Pancreas (tissue), 10 donors: Measurements from ENCODE around the gene ACVRL1. TPM values are rescaled to one million over a fixed set of nuclear protein-coding genes. Genes with fewer than 3 reads are reported as not detected.
A peak's percentile ranks its signal among the peaks of the same experiment; 100 is the strongest.

Source experiments
- ATAC-seq, 4 donors: fragments of 200-7000 bp; cut with Tn5 transposase; one replicate each; pipeline versions ENCODE4 v1.8.0 to v1.9.1; 2020; ENCODE audit warnings: mild to moderate bottlenecking in 4 of 4, moderate library complexity in 4 of 4
- DNase-seq, 6 donors: peaks; one replicate each; pipeline ENCODE4 v3.0.0-alpha.2; 2020
- FAIRE-seq: peaks from 2 replicates; lab custom pipeline; 2012; peaks lifted over from hg19 to GRCh38; lab: Jason Lieb, UNC
- H3K27ac ChIP-seq, 4 donors: fragments of 200-600 bp; sonication (generic); 1 replicate in 3 of 4; 2 replicates in 1 of 4; pipeline versions ENCODE4 v1.5.0 to v1.8.0; 2020
- H3K27me3 ChIP-seq, 4 donors: fragments of 200-600 bp; one replicate each; pipeline ENCODE4 v1.8.0; 2021
- H3K36me3 ChIP-seq, 3 donors: fragments of 200-600 bp; sonication (generic) in 1 of 3; one replicate each; pipeline versions ENCODE4 v1.5.0 to v1.8.0; 2020 to 2021
- H3K4me1 ChIP-seq, 3 donors: fragments of 200-600 bp; one replicate each; pipeline ENCODE4 v1.8.0; 2021
- H3K4me3 ChIP-seq, 4 donors: fragments of 200-600 bp; sonication (generic) in 2 of 4; one replicate each; pipeline versions ENCODE4 v1.5.0 to v1.8.0; 2020 to 2021
- H3K9me3 ChIP-seq, 4 donors: fragments of 200-600 bp; one replicate each; pipeline ENCODE4 v1.8.0; 2021
- WGBS, 2 donors: extraction: QIAGEN DNeasy Blood & Tissue Kit; methylation state at CpG; one replicate each; pipeline ENCODE4 v1.1.7; 2013; 5-methylcytosine and 5-hydroxymethylcytosine counted together
- intact Hi-C, 3 donors: fragments of 100-400 bp; cut with DNase I; formaldehyde crosslinking; loops; one replicate each; pipeline versions ENCODE4 v1.11.1 to v1.14.2; 2022
- polyA plus RNA-seq, 2 donors: library from polyadenylated mRNA; stranded (reverse); fragments of 200-250 nt; gene quantifications; one replicate each; pipeline ENCODE4 v1.2.3, GENCODE V29; 2013
- total RNA-seq, 6 donors: library from RNA; stranded (reverse); fragmentation: NEBNext Ultra II Directional in 4 of 6; extraction: Animal tissue kit (Norgen Biotek cat#: 25700) in 4 of 6; gene quantifications; one replicate each; pipeline versions ENCODE4 v1.2.1 to v1.2.4, GENCODE V29; 2021 to 2023
- TF ChIP-seq, protein P1 (sequence below), 4 donors: fragments of 200-600 bp; sonication (generic) in 3 of 4; IDR thresholded peaks; one replicate each; pipeline versions ENCODE4 v1.5.0 to v1.8.0; 2021; ENCODE audit warnings: antibody characterized with exemption in 4 of 4
- donor health status: healthy with polysubstance abuse.
- donor health status: DM: no; HTN: no; CAD: no; lungs with moderate emphysema.
- donor health status: DM: no; HTN: no; CAD: no.
- donor health status: control.
- donor health status: control.
- donor health status: Bipolar disorder and iron deficiency.
- donor health status: DM: yes; HTN: yes; CAD: no.
- donor health status: DM: no; HTN: no; CAD: no.
- donor health status: DM: no; HTN: no; CAD: no.
- donor health status: DM: yes; HTN: yes; CAD: no.

Gene ACVRL1
- total and polyA plus RNA-seq, 8 donors: 6.6 to 20.8 (median 13.1) TPM

DNA sequence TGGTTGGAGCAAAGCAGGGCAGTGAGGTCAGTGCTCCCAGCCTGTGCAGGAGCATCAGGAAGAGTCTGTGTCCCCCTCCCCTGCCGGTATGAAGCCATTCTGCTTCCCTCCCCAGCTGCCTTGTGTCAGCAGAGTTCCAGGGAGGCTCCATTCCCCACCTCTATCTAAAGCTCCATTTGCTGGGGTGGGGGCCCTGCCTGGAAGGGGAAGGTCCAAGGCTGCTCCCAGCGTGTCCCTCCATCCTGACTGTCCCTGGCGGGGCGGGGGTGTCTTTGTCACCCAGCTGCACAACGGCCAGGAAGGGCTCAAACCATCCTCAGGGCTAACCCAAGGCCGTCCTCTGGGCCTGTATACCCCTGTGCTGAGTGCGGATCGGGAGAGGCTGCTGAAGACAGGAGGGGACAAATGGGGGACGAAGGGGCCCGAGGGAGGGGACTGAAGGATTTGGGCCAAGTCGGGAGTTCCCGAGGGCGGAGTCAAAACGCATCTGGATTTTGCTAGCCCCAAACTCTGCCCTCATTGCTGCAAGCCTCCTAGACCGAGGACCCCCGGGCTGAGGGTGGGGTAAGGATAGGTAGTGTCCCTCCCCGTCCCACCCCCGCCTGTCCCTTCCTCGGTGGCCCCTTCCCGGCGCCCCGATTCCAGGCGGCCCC lies 748 bp upstream of the ACVRL1 start:
- no peaks in the 10 kb centered on the region for H3K4me1 ChIP-seq
- peak overlapping the region in 2 of 4 donors; percentile 38 to 47 for H3K4me3 ChIP-seq
- TF ChIP-seq, protein P1, sequence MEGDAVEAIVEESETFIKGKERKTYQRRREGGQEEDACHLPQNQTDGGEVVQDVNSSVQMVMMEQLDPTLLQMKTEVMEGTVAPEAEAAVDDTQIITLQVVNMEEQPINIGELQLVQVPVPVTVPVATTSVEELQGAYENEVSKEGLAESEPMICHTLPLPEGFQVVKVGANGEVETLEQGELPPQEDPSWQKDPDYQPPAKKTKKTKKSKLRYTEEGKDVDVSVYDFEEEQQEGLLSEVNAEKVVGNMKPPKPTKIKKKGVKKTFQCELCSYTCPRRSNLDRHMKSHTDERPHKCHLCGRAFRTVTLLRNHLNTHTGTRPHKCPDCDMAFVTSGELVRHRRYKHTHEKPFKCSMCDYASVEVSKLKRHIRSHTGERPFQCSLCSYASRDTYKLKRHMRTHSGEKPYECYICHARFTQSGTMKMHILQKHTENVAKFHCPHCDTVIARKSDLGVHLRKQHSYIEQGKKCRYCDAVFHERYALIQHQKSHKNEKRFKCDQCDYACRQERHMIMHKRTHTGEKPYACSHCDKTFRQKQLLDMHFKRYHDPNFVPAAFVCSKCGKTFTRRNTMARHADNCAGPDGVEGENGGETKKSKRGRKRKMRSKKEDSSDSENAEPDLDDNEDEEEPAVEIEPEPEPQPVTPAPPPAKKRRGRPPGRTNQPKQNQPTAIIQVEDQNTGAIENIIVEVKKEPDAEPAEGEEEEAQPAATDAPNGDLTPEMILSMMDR (IDR thresholded peaks at IDR 0.05): no peak
- no peaks in the 10 kb centered on the region for H3K9me3 ChIP-seq
- DNase-seq (peak in 2 of 6 donors; percentile 49 to 57), FAIRE-seq (no peak), ATAC-seq (peak in 2 of 4 donors; percentile 11 to 12)
- intact Hi-C loops: no loop called here
- H3K27me3 ChIP-seq: no peaks in the 10 kb centered on the region
- peak overlapping the region in 3 of 4 donors; percentile 46 to 60 (median 55) for H3K27ac ChIP-seq
- 41 to 50% methylated on average over 17 to 23 of the region's 23 CpGs for WGBS, 2 donors
- H3K36me3 ChIP-seq: no peaks in the 10 kb centered on the region

DNA sequence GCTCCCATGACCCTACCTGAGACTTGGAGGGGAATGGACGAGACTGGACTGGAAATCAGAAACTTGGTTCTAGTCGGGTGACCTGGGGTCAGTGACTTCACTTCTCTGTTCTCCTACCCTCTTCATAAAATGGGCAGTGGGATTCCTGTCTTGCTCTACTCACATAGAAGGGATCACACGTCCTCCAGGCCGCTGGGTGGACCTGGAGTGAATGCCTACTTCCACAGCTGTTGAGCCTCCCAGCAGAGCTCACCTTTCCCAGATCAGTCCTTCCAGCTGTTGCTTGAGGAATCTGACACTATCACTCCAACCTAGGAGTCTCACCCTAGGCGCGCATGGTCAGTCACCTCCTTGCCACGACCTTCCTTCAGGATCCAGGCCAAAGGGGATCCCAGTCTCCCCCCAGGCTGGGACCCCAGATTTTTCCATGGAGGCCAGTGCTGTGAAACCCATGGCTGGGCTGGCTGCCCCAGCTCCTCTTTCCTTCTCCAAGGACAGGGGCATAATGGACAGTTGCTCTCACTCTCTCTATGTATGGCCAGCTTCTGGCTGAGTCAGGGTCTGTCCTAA lies 637 bp downstream of the ACVRL1 start:
- FAIRE-seq (no peak), ATAC-seq (peak in 1 of 4 donors; percentile 10), DNase-seq (peak in 1 of 6 donors; percentile 43)
- H3K4me3 ChIP-seq: peak overlapping the region in 3 of 4 donors; percentile 27 to 47 (median 38)
- no peaks in the 10 kb centered on the region for H3K9me3 ChIP-seq
- intact Hi-C loops: no loop called here
- H3K4me1 ChIP-seq: no peaks in the 10 kb centered on the region
- H3K36me3 ChIP-seq: no peaks in the 10 kb centered on the region
- peak overlapping the region in 3 of 4 donors; percentile 46 to 60 (median 55) for H3K27ac ChIP-seq
- TF ChIP-seq, protein P1 (IDR thresholded peaks at IDR 0.05): no peak
- WGBS, 2 donors: 79 to 83% methylated on average over 7 of the region's 7 CpGs
- H3K27me3 ChIP-seq: no peaks in the 10 kb centered on the region

DNA sequence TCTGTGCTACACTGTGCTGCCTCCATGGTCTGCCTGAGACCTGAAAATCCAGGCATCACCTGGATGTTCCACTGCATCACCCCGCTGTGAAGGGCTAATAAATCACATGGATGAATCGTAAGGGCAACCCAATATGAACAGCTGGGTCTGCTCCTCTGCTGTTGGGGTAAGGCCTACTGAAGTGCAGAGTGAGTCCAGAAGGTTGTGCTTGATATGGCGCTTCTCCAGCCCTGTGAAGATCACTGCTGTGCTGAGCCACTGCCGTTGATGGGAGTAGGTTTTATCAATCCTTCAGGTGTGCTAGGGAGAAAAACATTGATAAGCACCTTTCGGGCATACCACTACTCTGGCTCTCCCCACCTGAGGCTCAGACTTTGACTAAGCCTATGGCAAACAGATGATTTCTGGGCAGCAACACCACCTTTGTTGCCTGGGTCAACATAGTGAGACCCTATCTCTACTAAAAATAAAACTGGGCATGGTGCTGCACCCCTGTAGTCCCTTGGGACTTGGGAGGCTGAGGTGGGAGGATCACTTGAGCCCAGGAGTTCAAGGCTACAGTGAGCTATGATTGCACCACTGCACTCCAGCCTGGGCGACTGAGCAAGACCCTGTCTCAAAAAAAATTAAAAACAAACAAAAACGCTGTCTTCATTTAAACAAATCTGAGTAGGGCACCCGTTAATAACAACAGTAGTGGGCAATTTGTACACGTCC lies 1.7 kb downstream of the ACVRL1 start:
- Histone ChIP-seq H3K36me3 (no peaks in the 10 kb centered on the region), H3K27ac (no peak overlapping the region), H3K9me3 (no peaks in the 10 kb centered on the region), H3K4me3 (no peak overlapping the region), H3K4me1 (no peaks in the 10 kb centered on the region), H3K27me3 (no peaks in the 10 kb centered on the region)
- WGBS, 2 donors: 71 to 74% methylated on average over 9 of the region's 9 CpGs
- TF ChIP-seq, protein P1 (IDR thresholded peaks at IDR 0.05): no peak
- intact Hi-C loops: no loop called here
- ATAC-seq: no peak
- no peak for DNase-seq
- no peak for FAIRE-seq

DNA sequence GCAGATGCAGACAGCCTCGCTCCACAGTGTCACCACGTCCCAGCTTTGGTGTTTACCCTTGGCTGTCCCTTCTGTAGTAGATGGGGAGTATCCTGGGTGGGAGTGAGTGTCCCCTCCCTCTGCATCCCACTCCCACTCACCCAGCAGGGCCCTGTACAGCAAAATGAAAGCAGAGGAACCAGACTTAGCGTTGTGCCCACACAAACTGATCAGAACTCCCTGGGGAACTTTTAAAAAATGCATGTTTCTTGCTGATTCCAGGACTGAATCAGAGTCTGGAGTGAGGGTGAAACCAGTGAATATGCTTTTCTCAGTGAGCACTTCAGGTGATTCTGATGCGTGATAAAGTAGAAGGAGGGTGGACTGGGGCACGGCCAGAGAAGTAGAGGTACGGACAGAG lies 2.9 kb downstream of the ACVRL1 start:
- Histone ChIP-seq H3K27me3 (no peaks in the 10 kb centered on the region), H3K27ac (no peak overlapping the region), H3K9me3 (no peaks in the 10 kb centered on the region), H3K36me3 (no peaks in the 10 kb centered on the region), H3K4me1 (no peaks in the 10 kb centered on the region), H3K4me3 (no peak overlapping the region)
- ATAC-seq (no peak), DNase-seq (peak in 1 of 6 donors; percentile 11), FAIRE-seq (no peak)
- intact Hi-C loops: no loop called here
- 78 to 89% methylated on average over 6 of the region's 6 CpGs for WGBS, 2 donors
- TF ChIP-seq, protein P1 (IDR thresholded peaks at IDR 0.05): no peak
